ENCODE measurements around the gene UBE2L3. TPM values are rescaled to one million over a fixed set of nuclear protein-coding genes. Genes with fewer than 3 reads are reported as not detected.
"Not testable (repeated sequence)": the region's sequence is repeated elsewhere in the genome, so short reads cannot be mapped to it uniquely, and the experiment has no call there.

UBE2L3 gene
- total and polyA plus RNA-seq, 2 donors (not counting 1 experiment from before 2014, with no cell fraction given) = 13.5 to 30.9 TPM

DNA sequence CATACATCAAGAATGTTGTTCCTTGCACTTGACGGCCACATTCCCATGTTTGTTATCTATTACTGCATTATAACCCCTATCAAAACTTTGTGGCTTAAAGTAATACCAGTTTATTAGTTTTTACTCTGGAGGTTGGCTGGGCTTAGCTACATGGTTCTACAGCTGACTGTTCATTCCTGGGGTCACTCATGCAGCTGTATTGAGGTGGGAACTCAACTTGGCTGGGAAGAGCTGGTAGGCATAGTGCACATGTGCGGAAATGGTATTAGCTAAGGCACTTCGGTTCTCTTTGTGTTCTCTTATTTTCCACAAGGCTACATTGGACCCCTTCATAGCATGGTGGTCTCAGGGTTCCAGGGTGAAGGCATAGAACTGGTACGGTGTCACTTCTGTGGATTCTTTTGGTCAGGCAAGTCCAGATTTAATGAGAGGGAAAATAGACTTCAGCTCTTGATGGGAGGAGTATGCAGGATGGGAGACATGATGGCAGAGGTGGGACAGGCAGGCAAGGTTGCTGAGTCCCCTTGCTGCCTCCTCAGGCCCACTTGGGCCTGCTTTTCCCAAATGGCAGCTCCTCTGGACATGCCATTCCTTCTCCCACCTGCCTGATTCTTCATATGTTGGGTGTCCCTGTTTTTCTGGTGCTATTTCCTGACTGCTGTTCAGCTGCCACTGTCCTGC lies 46.2 kb downstream of the UBE2L3 start:
- ATAC-seq (ENCODE audit: low read depth) (no peak), DNase-seq (no peak)
- H3K4me1 ChIP-seq (ENCODE audit: control insufficient read depth in 2 of 2, insufficient read depth in 2 of 2, low read length in 2 of 2) = peaks cover 12 to 33% of the 10 kb centered on the region in 2 donors
- H3K79me2 ChIP-seq (ENCODE audit: control insufficient read depth, insufficient read depth, low read length) = peaks cover 90% of the 10 kb centered on the region
- peaks cover 8 to 35% of the 10 kb centered on the region in 2 experiments for H3K36me3 ChIP-seq (replicated peaks in 1 of 2; ENCODE audit: control extremely low read depth in 1 of 2, control insufficient read depth in 1 of 2, extremely low read depth in 1 of 2, insufficient read depth in 2 of 2, low read length in 1 of 2)
- no peak overlapping the region for H3K4me3 Mint-ChIP-seq
- H3K27ac ChIP-seq (ENCODE audit: low read length in 2 of 2) = peak overlapping the region in 1 of 2 donors; percentile 43
- H3K27me3 Mint-ChIP-seq = no peaks in the 10 kb centered on the region
- intact Hi-C loops (cut with micrococcal nuclease) = no loop called here
- no peaks in the 10 kb centered on the region for H3K9me3 Mint-ChIP-seq (ENCODE audit: insufficient read depth)
- H2AFZ ChIP-seq (ENCODE audit: insufficient read depth, low read depth, low read length, poor library complexity, severe bottlenecking) = no peak overlapping the region
- H3K4me2 ChIP-seq (replicated peaks; ENCODE audit: low read depth, low read length, poor library complexity, severe bottlenecking) = no peak overlapping the region
- no peaks in the 10 kb centered on the region for H3K9me3 ChIP-seq (ENCODE audit: control extremely low read depth in 1 of 3, control insufficient read depth in 2 of 3, insufficient read depth in 1 of 3, low read length in 2 of 3)
- 74% methylated on average over 3 of the region's 4 CpGs for WGBS (ENCODE audit: insufficient coverage)
- H3K9ac ChIP-seq (ENCODE audit: low read length) = no peak overlapping the region
- H3K4me3 ChIP-seq (ENCODE audit: control extremely low read depth in 1 of 5, extremely low read depth in 1 of 5, insufficient read depth in 1 of 5, low read depth in 2 of 5, low read length in 4 of 5) = no peak overlapping the region
- TF ChIP-seq EZH2 (IDR thresholded peaks at IDR 0.05; ENCODE audit: borderline replicate concordance, insufficient read depth, low read depth, low read length, poor library complexity, severe bottlenecking) = no peak
- TF ChIP-seq, protein P1, sequence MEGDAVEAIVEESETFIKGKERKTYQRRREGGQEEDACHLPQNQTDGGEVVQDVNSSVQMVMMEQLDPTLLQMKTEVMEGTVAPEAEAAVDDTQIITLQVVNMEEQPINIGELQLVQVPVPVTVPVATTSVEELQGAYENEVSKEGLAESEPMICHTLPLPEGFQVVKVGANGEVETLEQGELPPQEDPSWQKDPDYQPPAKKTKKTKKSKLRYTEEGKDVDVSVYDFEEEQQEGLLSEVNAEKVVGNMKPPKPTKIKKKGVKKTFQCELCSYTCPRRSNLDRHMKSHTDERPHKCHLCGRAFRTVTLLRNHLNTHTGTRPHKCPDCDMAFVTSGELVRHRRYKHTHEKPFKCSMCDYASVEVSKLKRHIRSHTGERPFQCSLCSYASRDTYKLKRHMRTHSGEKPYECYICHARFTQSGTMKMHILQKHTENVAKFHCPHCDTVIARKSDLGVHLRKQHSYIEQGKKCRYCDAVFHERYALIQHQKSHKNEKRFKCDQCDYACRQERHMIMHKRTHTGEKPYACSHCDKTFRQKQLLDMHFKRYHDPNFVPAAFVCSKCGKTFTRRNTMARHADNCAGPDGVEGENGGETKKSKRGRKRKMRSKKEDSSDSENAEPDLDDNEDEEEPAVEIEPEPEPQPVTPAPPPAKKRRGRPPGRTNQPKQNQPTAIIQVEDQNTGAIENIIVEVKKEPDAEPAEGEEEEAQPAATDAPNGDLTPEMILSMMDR (IDR thresholded peaks at IDR 0.05) = no peak
- H4K20me1 ChIP-seq (ENCODE audit: control insufficient read depth, insufficient read depth, low read length, poor library complexity, severe bottlenecking) = peaks cover 81% of the 10 kb centered on the region
- no peaks in the 10 kb centered on the region for H3K27me3 ChIP-seq (replicated peaks in 1 of 4; ENCODE audit: control extremely low read depth in 1 of 4, control insufficient read depth in 3 of 4, insufficient read depth in 4 of 4, low read length in 3 of 4)
- POLR2A ChIA-PET = no interaction called here
- H3K27ac Mint-ChIP-seq = peak overlapping the region; percentile 70
- H3K4me1 Mint-ChIP-seq = peaks cover 42% of the 10 kb centered on the region
- CTCF ChIA-PET = no interaction called here

DNA sequence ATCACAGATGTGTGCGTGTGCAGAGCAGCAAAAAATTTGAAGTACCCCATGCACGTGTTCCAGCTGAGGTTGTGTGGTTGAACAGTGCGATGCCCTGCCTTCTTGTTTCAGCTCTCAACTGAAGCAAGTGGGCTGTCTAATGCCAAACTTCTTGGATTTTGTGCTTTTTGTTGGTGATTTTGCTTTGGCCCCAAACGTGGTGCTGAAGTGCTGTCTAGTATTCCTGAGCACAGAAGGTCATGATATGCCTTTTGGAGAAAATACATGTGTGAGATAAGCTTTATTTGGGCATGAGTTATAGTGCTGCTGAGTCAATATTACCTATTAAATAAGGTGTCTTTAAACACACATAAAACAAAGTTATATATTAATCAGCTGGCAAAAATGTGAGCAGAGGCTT lies 48.2 kb downstream of the UBE2L3 start:
- Mint-ChIP-seq H3K27me3 (no peaks in the 10 kb centered on the region), H3K4me1 (peaks cover 44% of the 10 kb centered on the region), H3K9me3 (ENCODE audit: insufficient read depth) (no peaks in the 10 kb centered on the region), H3K27ac (peak overlapping the region; percentile 70), H3K4me3 (no peak overlapping the region)
- POLR2A ChIA-PET = interaction anchor here (0.7 to 1.7 kb wide), 2 partner anchors 10 to 14 kb away, joined by 3 to 10 read pairs; partner anchors contain the start of gene YDJC
- WGBS (ENCODE audit: insufficient coverage) = 92% methylated on average over 4 of the region's 4 CpGs
- peaks cover 90% of the 10 kb centered on the region for H3K79me2 ChIP-seq (ENCODE audit: control insufficient read depth, insufficient read depth, low read length)
- TF ChIP-seq, protein P1 (IDR thresholded peaks at IDR 0.05) = no peak
- H4K20me1 ChIP-seq (ENCODE audit: control insufficient read depth, insufficient read depth, low read length, poor library complexity, severe bottlenecking) = peaks cover 81% of the 10 kb centered on the region
- peaks cover 6 to 41% of the 10 kb centered on the region in 2 experiments for H3K36me3 ChIP-seq (replicated peaks in 1 of 2; ENCODE audit: control extremely low read depth in 1 of 2, control insufficient read depth in 1 of 2, extremely low read depth in 1 of 2, insufficient read depth in 2 of 2, low read length in 1 of 2)
- H3K9me3 ChIP-seq (ENCODE audit: control extremely low read depth in 1 of 3, control insufficient read depth in 2 of 3, insufficient read depth in 1 of 3, low read length in 2 of 3) = no peaks in the 10 kb centered on the region
- no peaks in the 10 kb centered on the region for H3K27me3 ChIP-seq (replicated peaks in 1 of 4; ENCODE audit: control extremely low read depth in 1 of 4, control insufficient read depth in 3 of 4, insufficient read depth in 4 of 4, low read length in 3 of 4)
- DNase-seq (no peak), ATAC-seq (ENCODE audit: low read depth) (no peak)
- CTCF ChIA-PET = interaction anchor here (3.5 kb wide), 1 partner anchor 13 kb away, joined by 21 read pairs; the partner anchor contains the start of gene YDJC
- H3K4me2 ChIP-seq (replicated peaks; ENCODE audit: low read depth, low read length, poor library complexity, severe bottlenecking) = no peak overlapping the region
- H2AFZ ChIP-seq (ENCODE audit: insufficient read depth, low read depth, low read length, poor library complexity, severe bottlenecking) = no peak overlapping the region
- peaks cover 12 to 33% of the 10 kb centered on the region in 2 donors for H3K4me1 ChIP-seq (ENCODE audit: control insufficient read depth in 2 of 2, insufficient read depth in 2 of 2, low read length in 2 of 2)
- H3K4me3 ChIP-seq (ENCODE audit: control extremely low read depth in 1 of 5, extremely low read depth in 1 of 5, insufficient read depth in 1 of 5, low read depth in 2 of 5, low read length in 4 of 5) = no peak overlapping the region
- intact Hi-C loops (cut with micrococcal nuclease) = no loop called here
- no peak overlapping the region for H3K9ac ChIP-seq (ENCODE audit: low read length)
- peak overlapping the region in 1 of 2 donors; percentile 17 for H3K27ac ChIP-seq (ENCODE audit: low read length in 2 of 2)

DNA sequence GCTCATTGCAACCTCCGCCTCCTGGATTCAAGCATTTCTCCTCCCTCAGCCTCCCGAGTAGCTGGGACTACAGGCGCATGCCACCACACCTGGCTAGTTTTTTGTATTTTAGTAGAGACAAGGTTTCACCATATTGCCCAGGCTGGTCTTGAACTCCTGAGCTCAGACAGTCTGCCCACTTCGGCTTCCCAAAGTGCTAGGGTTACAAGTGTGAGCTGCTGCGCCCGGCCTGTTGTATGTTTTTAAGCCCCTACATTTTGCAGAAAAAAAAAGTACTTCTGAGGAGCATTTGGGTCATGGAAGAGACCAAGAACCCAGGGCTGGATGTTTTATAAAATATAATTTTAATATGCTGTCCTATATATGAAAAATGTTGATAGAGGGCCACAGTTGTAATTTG lies 49.8 kb downstream of the UBE2L3 start:
- Mint-ChIP-seq H3K4me1 (peaks cover 38% of the 10 kb centered on the region), H3K27ac (peak overlapping the region; percentile 46)
- ATAC-seq (ENCODE audit: low read depth); H3K4me3 ChIP-seq (ENCODE audit: control extremely low read depth in 1 of 5, extremely low read depth in 1 of 5, insufficient read depth in 1 of 5, low read depth in 2 of 5, low read length in 4 of 5); H3K9me3 ChIP-seq (ENCODE audit: control extremely low read depth in 1 of 3, control insufficient read depth in 2 of 3, insufficient read depth in 1 of 3, low read length in 2 of 3); H3K27me3 ChIP-seq (replicated peaks in 1 of 4; ENCODE audit: control extremely low read depth in 1 of 4, control insufficient read depth in 3 of 4, insufficient read depth in 4 of 4, low read length in 3 of 4); H3K9ac ChIP-seq (ENCODE audit: low read length); H2AFZ ChIP-seq (ENCODE audit: insufficient read depth, low read depth, low read length, poor library complexity, severe bottlenecking); H3K27me3 Mint-ChIP-seq; intact Hi-C loops (cut with micrococcal nuclease); DNase-seq; H3K9me3 Mint-ChIP-seq (ENCODE audit: insufficient read depth); H3K4me3 Mint-ChIP-seq: not testable (repeated sequence)
- POLR2A ChIA-PET = interaction anchor here (1.0 to 1.7 kb wide), 2 partner anchors 10 to 12 kb away, joined by 3 to 10 read pairs; partner anchors contain the start of gene YDJC
- peaks cover 84% of the 10 kb centered on the region for H3K79me2 ChIP-seq (ENCODE audit: control insufficient read depth, insufficient read depth, low read length)
- peak overlapping the region in 1 of 2 donors; percentile 23 for H3K27ac ChIP-seq (ENCODE audit: low read length in 2 of 2)
- H4K20me1 ChIP-seq (ENCODE audit: control insufficient read depth, insufficient read depth, low read length, poor library complexity, severe bottlenecking) = peaks cover 76% of the 10 kb centered on the region
- peak overlapping the region; percentile 9 for H3K4me2 ChIP-seq (replicated peaks; ENCODE audit: low read depth, low read length, poor library complexity, severe bottlenecking)
- H3K36me3 ChIP-seq (replicated peaks in 1 of 2; ENCODE audit: control extremely low read depth in 1 of 2, control insufficient read depth in 1 of 2, extremely low read depth in 1 of 2, insufficient read depth in 2 of 2, low read length in 1 of 2) = peaks cover 2 to 34% of the 10 kb centered on the region in 2 experiments
- WGBS (ENCODE audit: insufficient coverage) = 93% methylated on average over 4 of the region's 6 CpGs
- H3K4me1 ChIP-seq (ENCODE audit: control insufficient read depth in 2 of 2, insufficient read depth in 2 of 2, low read length in 2 of 2) = peaks cover 12 to 33% of the 10 kb centered on the region in 2 donors
- CTCF ChIA-PET = interaction anchor here (0.7 to 3.5 kb wide), 3 partner anchors 11 to 29 kb away, joined by 3 to 21 read pairs (median 11); partner anchors contain the start of gene YDJC
